ENCODE results near the gene SLC38A10. TPM values are rescaled to one million over a fixed set of nuclear protein-coding genes. Genes with fewer than 3 reads are reported as not detected.

SLC38A10 gene
- total RNA-seq, 2 experiments from 2014 or later: 68.0 to 71.3 TPM

DNA sequence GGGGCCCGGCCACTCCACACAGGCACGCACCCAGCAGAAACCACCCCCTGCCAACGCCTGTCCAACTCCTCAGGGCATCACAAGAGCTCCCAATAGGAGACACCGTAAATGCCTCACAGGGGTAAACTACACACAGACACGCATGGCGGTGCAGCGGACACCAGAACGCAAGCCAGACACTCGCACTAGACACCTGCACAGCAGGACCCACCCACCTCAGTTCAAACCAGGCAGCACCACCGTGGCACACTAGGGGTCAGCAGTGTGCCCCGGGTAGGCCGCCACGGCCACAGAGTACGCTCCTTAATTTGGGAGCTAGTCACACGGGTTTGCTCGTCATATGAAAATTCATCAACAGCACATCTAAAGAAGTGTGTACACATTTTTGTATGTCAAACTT, 3.4 kb downstream of the SLC38A10 start:
- Mint-ChIP-seq H3K27me3 (peaks cover under 1% of the 10 kb centered on the region), H3K27ac (no peak overlapping the region), H3K4me1 (peaks cover 29% of the 10 kb centered on the region), H3K4me3 (no peak overlapping the region), H3K36me3 (peaks cover 5% of the 10 kb centered on the region), H3K9me3 (no peaks in the 10 kb centered on the region)
- POLR2A ChIA-PET: interaction anchor here (1.0 to 1.5 kb wide), 3 partner anchors 95 to 196 kb away, joined by 3 to 6 read pairs (median 3); no protein-coding TSS in a partner anchor
- DNase-seq (peak; percentile 79), ATAC-seq (ENCODE audit: low read depth) (peak; percentile 48)

DNA sequence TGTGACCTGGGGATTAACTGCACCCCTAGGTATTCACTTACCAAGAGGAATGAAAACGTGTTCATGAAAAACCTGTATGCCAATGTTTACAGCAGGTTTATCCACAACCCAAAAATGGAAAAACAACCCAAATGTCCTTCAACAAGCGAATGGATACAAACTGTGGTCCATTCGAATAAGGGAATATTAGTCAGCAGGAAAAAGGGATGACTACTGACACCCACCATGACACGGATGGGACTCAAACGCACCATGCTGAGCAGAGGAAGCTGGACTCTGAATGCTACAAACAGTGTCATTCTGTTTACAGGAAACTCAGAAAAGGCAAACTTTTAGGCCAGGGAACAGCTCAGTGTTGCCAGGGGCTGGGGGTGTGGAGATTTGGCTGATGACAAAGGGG, 4.9 kb downstream of the SLC38A10 start:
- POLR2A ChIA-PET: interaction anchor here (0.6 kb wide), 1 partner anchor 195 kb away, joined by 3 read pairs; no protein-coding TSS in a partner anchor
- peaks cover 30% of the 10 kb centered on the region for H3K4me1 Mint-ChIP-seq
- ATAC-seq (ENCODE audit: low read depth) (no peak), DNase-seq (no peak)
- no peak overlapping the region for H3K4me3 Mint-ChIP-seq
- H3K27ac Mint-ChIP-seq: no peak overlapping the region
- no peaks in the 10 kb centered on the region for H3K9me3 Mint-ChIP-seq
- no peaks in the 10 kb centered on the region for H3K27me3 Mint-ChIP-seq
- peaks cover 4% of the 10 kb centered on the region for H3K36me3 Mint-ChIP-seq

DNA sequence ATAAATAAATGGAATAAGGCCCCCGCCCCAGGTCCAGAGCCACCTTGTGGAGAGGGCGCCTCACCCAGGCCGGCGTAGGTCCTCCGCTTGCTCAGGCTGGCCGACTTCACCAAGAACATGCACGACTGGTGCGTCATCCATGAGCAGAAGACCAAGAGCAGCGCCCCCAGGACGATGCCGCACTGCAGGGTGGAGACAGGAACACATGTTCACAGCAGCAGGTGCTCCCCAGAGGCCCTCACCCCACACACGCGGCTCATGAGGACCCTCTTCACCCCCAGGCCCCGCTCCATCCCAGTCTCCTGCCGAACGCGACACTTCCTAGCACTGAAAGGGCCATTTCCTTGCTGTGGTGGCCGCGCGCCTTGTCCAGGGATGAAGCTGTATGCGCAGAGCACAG, 5.5 kb downstream of the SLC38A10 start:
- Mint-ChIP-seq H3K9me3 (no peaks in the 10 kb centered on the region), H3K4me1 (peaks cover 35% of the 10 kb centered on the region), H3K27ac (no peak overlapping the region), H3K36me3 (peaks cover 4% of the 10 kb centered on the region), H3K4me3 (no peak overlapping the region), H3K27me3 (no peaks in the 10 kb centered on the region)
- POLR2A ChIA-PET: interaction anchor here (0.6 to 0.7 kb wide), 2 partner anchors 67 to 196 kb away, joined by 3 read pairs; no protein-coding TSS in a partner anchor
- ATAC-seq (ENCODE audit: low read depth) (no peak), DNase-seq (no peak)

DNA sequence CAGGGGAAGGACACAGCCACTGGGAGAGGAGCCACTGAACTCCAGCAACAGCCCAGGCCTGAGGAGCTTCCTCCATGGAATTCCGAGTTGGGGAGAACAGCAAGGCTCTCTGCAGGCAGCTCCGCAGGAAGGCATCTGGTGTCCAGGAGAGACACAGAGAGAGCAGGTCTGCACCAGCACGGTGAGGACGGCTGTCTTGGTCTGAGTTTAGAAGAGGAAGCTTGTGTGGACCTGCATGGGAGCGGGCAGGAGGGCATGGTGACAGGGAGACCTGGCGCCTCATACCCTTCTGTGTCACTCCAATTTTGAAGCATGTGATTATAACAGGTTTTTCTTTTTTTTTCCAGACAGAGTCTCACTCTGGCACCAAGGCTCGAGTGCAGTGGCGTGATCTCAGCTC, 6.4 kb downstream of the SLC38A10 start:
- Mint-ChIP-seq H3K27me3 (no peaks in the 10 kb centered on the region), H3K4me3 (no peak overlapping the region), H3K4me1 (peaks cover 33% of the 10 kb centered on the region), H3K9me3 (no peaks in the 10 kb centered on the region), H3K36me3 (peaks cover 5% of the 10 kb centered on the region), H3K27ac (no peak overlapping the region)
- ATAC-seq (ENCODE audit: low read depth): no peak
- POLR2A ChIA-PET: interaction anchor here (0.7 kb wide), 1 partner anchor 66 kb away, joined by 3 read pairs; no protein-coding TSS in a partner anchor
- no peak for DNase-seq

DNA sequence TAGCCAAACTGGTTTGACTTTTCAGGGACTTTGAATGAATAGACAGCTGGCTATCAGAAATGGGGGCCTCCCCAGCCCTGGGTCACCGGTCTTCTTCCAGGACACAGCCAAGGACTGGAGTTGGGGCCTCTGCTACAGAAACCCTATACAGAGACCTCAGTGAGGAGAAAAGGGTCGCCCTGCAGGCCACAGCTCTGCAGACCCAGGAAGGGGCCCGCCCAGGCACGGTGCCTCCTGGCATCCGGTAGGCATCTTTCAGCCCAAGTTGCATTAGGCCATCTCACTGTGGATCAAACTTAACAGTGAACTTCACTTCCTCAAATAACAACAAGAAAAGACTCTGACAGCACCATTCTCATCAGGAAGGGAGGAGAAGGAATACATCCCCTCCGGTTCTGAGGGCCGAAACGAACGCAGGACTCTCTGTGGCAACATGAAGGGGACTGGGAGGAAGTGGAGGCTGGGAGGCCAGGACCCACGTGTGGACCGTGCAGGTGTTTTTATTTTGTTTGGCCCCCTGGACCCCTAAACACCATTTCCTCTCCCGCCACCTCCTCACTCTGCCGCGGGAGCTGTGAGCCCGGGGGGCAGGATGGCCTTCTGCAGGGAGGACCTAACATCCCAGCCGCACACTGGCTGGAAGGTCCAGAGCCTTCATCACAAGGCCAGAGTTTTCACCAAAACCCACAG, 7.2 kb downstream of the SLC38A10 start:
- ATAC-seq (ENCODE audit: low read depth): no peak
- no peak for DNase-seq
- POLR2A ChIA-PET: no interaction called here
- Mint-ChIP-seq H3K36me3 (peaks cover 5% of the 10 kb centered on the region), H3K9me3 (no peaks in the 10 kb centered on the region), H3K4me1 (peaks cover 31% of the 10 kb centered on the region), H3K27ac (peak overlapping the region; percentile 60), H3K4me3 (no peak overlapping the region), H3K27me3 (no peaks in the 10 kb centered on the region)

DNA sequence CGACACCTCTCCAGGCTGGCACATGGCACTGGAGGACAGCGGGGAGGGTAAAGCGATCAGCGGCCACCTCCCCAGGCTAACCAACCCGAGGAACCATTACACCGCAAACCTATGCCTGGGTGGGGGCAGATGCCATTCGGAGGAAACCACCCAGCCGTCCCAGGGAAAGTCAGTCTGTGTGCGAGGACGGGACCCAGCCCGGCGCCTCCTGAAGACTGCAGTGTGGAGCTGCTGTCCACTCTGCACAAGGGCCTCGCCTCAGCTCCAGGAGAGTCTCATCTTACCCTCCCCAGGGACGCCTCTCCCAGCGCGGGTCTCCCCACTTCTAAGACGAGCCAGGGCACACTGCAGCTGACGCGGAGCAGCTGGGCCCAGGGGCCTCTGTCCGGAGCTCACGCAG, 8.0 kb downstream of the SLC38A10 start:
- peaks cover 30% of the 10 kb centered on the region for H3K4me1 Mint-ChIP-seq
- ATAC-seq (ENCODE audit: low read depth): no peak
- peaks cover 5% of the 10 kb centered on the region for H3K36me3 Mint-ChIP-seq
- H3K4me3 Mint-ChIP-seq: no peak overlapping the region
- POLR2A ChIA-PET: no interaction called here
- peak overlapping the region; percentile 60 for H3K27ac Mint-ChIP-seq
- H3K27me3 Mint-ChIP-seq: no peaks in the 10 kb centered on the region
- H3K9me3 Mint-ChIP-seq: no peaks in the 10 kb centered on the region
- no peak for DNase-seq

DNA sequence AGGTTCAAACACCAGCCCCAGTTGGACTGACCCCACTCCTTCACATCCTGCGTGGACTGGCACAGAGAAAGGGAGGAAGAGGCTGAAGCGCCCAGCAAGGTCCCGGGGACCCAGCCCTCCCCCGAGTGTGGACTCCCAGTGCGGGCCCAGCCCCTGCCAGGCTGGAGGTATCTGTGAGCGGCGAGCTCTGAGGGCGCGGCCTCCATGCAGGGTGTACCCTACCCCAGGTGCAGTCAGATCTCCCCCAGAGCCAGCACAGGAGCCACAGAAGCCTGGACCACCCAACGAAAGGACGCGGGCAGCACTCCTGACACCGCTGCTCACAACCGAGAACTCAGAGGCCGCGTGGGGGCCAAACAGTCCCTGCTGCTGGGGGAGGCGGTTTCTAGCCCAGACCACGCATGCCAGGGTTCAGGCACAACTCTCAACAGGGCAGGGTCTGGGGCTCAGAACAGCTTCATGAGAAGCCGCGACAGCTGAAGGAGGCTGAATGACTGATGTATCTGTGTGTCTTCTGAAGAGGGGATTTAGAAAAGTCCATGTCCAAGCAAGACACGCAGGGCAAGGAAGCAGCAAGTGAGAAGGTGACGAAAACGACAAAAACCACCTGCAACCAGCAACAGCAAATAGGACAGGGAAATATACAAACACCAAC, 8.5 kb downstream of the SLC38A10 start:
- DNase-seq: no peak
- Mint-ChIP-seq H3K9me3 (no peaks in the 10 kb centered on the region), H3K4me1 (peaks cover 27% of the 10 kb centered on the region), H3K27me3 (no peaks in the 10 kb centered on the region), H3K36me3 (peaks cover 5% of the 10 kb centered on the region), H3K4me3 (peak overlapping the region; percentile 83), H3K27ac (peak overlapping the region; percentile 68)
- ATAC-seq (ENCODE audit: low read depth): no peak
- POLR2A ChIA-PET: interaction anchor here (3.2 kb wide), 1 partner anchor 9 kb away, joined by 13 read pairs; the partner anchor contains the start of gene SLC38A10

DNA sequence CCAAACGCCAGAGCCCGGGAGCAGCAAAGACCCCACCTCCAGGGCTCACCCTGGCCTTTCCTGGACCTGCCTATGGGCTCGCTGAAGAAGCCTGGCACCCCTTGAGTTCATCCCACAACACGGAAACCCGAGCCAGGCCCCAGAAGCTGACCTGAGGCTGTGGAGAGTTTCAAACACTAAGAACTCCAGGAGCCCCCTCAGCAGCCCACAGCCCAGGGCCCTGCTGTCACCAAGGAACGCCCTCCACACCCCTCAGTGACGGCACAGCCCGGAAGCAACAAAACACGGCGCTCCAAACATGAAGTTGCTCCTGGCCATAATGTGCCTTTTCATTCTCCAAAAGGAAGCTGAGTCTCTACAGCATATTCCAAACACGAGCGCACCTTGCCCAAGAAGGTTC, 9.2 kb downstream of the SLC38A10 start:
- peak overlapping the region; percentile 72 for H3K27ac Mint-ChIP-seq
- POLR2A ChIA-PET: interaction anchor here (3.2 kb wide), 1 partner anchor 10 kb away, joined by 13 read pairs; the partner anchor contains the start of gene SLC38A10
- DNase-seq (no peak), ATAC-seq (ENCODE audit: low read depth) (no peak)
- peaks cover 22% of the 10 kb centered on the region for H3K4me1 Mint-ChIP-seq
- H3K9me3 Mint-ChIP-seq: no peaks in the 10 kb centered on the region
- H3K36me3 Mint-ChIP-seq: peaks cover 4% of the 10 kb centered on the region
- no peaks in the 10 kb centered on the region for H3K27me3 Mint-ChIP-seq
- H3K4me3 Mint-ChIP-seq: peak overlapping the region; percentile 83

DNA sequence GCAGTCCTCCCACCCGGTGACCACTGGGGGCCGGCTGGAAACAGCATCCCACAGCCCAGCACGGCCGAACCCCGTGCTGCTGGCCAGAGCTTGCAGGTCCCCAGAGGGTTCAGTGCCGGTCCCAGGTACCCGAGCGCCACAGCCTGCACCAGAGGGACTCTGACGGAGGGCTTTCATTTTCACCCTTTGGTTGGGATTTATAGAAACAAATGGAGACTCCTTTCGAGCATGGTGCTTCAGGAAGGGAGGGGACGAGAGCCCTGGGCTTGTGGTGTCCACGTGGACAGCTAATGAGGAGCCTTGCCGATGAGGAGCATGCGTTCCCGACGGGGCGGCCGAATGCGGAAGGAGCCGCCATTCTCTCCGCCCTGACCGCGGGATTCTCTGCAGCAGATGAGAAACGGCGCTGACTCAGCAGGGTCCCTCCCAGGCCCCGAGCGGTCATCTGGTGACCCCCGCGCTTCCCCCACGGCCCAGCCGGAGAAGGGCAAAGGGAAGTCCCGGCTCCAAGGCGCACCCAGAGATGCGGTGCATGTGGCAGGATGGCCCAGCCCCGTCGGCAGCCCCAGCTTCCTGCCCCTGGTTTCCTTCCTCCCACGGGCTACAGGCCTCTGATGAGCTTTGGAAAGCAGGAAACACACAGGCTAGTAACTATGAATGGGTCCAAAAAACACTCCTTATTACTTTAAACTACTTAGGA, 9.8 kb downstream of the SLC38A10 start:
- peak; percentile 85 for ATAC-seq (ENCODE audit: low read depth)

DNA sequence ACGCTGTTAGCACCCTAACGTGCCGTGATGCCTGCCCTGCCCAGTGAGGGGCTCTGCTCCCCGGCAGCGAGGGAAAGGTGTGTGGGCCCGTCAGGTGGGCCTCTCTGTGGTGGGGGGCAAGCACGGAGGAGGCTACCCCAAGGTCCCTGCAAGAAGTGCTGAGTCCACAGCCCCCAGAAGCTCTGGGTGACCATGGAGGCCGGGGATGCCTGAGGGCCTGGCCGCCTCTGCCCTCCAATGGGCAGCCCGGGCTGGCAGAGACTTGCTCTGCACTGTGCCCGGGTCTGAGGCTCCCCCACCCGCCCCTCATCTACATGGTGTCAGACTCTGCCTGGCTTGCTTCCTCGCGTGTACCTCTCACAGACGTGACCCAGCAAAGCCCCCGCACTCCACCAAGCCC, 12.2 kb downstream of the SLC38A10 start:
- no peaks in the 10 kb centered on the region for H3K9me3 Mint-ChIP-seq
- no peak overlapping the region for H3K27ac Mint-ChIP-seq
- DNase-seq (no peak), ATAC-seq (ENCODE audit: low read depth) (no peak)
- peaks cover 7% of the 10 kb centered on the region for H3K36me3 Mint-ChIP-seq
- POLR2A ChIA-PET: no interaction called here
- no peak overlapping the region for H3K4me3 Mint-ChIP-seq
- H3K4me1 Mint-ChIP-seq: peaks cover 22% of the 10 kb centered on the region
- no peaks in the 10 kb centered on the region for H3K27me3 Mint-ChIP-seq

More for the DNA sequence above, 9.8 kb downstream of the SLC38A10 start:
- peak; percentile 67 for DNase-seq
- POLR2A ChIA-PET: interaction anchor here (1.1 to 3.2 kb wide), 2 partner anchors 10 to 196 kb away, joined by 3 to 13 read pairs; partner anchors contain the start of gene SLC38A10
- H3K27ac Mint-ChIP-seq: peak overlapping the region; percentile 72
- peaks cover 22% of the 10 kb centered on the region for H3K4me1 Mint-ChIP-seq
- H3K9me3 Mint-ChIP-seq: no peaks in the 10 kb centered on the region
- H3K4me3 Mint-ChIP-seq: peak overlapping the region; percentile 83
- no peaks in the 10 kb centered on the region for H3K27me3 Mint-ChIP-seq
- peaks cover 6% of the 10 kb centered on the region for H3K36me3 Mint-ChIP-seq

DNA sequence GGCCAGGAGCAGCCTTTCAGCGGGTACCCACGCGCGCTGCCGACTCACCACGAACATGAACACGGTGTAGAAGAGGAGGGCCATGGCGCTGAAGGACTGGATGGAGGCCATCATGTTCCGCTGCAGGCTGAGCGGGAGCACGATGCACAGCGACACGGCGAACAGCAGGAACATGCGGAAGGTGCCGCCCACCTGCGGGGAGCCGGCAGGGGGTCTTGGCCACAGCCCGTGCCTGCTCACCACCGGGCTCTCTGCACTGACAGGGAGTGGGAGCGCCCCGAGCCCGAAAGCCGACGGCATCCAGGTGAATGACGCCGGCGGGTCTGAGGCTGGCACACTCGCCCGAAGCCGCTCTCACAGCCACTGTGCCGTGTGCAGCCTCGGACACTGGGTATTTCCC, 13.0 kb downstream of the SLC38A10 start:
- Mint-ChIP-seq H3K27me3 (no peaks in the 10 kb centered on the region), H3K36me3 (peaks cover 7% of the 10 kb centered on the region), H3K9me3 (no peaks in the 10 kb centered on the region), H3K4me1 (peaks cover 18% of the 10 kb centered on the region), H3K4me3 (no peak overlapping the region), H3K27ac (no peak overlapping the region)
- POLR2A ChIA-PET: no interaction called here
- ATAC-seq (ENCODE audit: low read depth) (no peak), DNase-seq (no peak)

DNA sequence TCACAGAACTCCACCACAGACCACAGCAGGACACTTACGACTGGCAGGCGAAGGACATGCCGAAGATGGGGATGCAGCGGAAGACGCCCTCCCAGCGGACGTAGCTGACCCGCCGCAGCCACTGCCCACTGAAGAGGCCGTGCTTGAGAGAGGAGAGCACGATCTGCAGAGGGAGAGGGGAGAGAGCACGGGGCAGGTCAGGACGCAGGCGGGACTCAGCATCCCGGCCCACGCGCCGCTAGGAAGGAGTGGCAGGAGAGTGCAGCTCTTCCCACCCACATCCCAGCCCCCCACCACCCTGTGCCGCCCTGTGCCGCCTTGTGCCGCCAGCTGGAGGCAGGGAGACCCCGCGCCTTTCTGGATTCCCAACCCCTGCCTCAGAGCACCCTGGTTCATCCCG, 14.5 kb downstream of the SLC38A10 start:
- Mint-ChIP-seq H3K36me3 (peaks cover 10% of the 10 kb centered on the region), H3K9me3 (no peaks in the 10 kb centered on the region), H3K27ac (no peak overlapping the region), H3K4me3 (no peak overlapping the region), H3K27me3 (no peaks in the 10 kb centered on the region), H3K4me1 (peaks cover 9% of the 10 kb centered on the region)
- DNase-seq (no peak), ATAC-seq (ENCODE audit: low read depth) (no peak)
- POLR2A ChIA-PET: no interaction called here

Data from activated naive CD8-positive, alpha-beta T cell treated with anti-CD3 and anti-CD28 coated beads, Interleukin-2, amount 10 ng/mL, durations not matched to agents 7 days and 5 days (primary cell).